Measurements from ENCODE around the gene PAOX.

GRCh38 chr10:133354672-133355240 is 24.3 kb upstream of the PAOX start:
- TF ChIP-seq EZH2 (IDR thresholded peaks at IDR 0.05; ENCODE audit: low read length, missing control alignments) = no peak
- TF ChIP-seq, protein P1, sequence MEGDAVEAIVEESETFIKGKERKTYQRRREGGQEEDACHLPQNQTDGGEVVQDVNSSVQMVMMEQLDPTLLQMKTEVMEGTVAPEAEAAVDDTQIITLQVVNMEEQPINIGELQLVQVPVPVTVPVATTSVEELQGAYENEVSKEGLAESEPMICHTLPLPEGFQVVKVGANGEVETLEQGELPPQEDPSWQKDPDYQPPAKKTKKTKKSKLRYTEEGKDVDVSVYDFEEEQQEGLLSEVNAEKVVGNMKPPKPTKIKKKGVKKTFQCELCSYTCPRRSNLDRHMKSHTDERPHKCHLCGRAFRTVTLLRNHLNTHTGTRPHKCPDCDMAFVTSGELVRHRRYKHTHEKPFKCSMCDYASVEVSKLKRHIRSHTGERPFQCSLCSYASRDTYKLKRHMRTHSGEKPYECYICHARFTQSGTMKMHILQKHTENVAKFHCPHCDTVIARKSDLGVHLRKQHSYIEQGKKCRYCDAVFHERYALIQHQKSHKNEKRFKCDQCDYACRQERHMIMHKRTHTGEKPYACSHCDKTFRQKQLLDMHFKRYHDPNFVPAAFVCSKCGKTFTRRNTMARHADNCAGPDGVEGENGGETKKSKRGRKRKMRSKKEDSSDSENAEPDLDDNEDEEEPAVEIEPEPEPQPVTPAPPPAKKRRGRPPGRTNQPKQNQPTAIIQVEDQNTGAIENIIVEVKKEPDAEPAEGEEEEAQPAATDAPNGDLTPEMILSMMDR (conservative IDR thresholded peaks at IDR 0.05 in 1 of 2, IDR thresholded peaks at IDR 0.05 in 1 of 2; ENCODE audit: low read depth in 1 of 2, low read length in 2 of 2) = no peak
